Activated CD8-positive, alpha-beta memory T cell treated with anti-CD3 and anti-CD28 coated beads, Interleukin-2, amount 50 U/mL, for 4 hours (primary cell): ENCODE results near the gene ESRRA.
A peak's percentile ranks its signal among the peaks of the same experiment; 100 is the strongest.
"Not testable (repeated sequence)": the region's sequence is repeated elsewhere in the genome, so short reads cannot be mapped to it uniquely, and the experiment has no call there.

Experiments
- DNase-seq: peaks from one replicate; pipeline ENCODE4 v3.0.0-alpha.2; 2020

The ESRRA gene

DNA sequence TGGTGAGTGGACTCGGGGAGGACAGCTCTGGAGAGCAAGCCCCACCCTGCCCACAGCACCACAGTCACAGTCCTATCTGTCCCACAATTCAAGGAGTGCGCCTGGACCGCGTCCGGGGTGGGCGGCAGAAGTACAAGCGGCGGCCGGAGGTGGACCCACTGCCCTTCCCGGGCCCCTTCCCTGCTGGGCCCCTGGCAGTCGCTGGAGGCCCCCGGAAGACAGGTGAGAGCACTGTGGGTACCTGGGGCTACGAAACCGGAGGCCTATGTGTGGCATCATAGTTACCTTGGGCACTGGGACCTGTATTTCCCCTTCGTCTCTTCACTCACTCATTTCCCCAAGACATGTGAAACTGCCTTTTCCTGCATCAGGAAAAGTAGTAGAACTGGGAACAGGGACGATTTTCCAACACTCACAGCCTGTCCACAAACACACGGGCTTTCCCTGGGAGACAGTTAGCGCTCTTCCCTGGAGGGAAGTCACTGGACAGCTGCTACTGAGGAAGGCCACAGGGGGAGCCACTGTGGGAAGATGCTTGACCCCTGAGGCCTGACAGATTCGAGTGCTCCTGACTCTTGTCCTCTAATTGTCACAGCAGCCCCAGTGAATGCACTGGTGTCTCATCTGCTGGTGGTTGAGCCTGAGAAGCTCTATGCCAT lies 9.0 kb downstream of the ESRRA start:
- DNase-seq, result no peak

- no peak for DNase-seq
Observed at GRCh38 chr11:64314805-64315561, 9.7 kb downstream of the ESRRA start.

DNA sequence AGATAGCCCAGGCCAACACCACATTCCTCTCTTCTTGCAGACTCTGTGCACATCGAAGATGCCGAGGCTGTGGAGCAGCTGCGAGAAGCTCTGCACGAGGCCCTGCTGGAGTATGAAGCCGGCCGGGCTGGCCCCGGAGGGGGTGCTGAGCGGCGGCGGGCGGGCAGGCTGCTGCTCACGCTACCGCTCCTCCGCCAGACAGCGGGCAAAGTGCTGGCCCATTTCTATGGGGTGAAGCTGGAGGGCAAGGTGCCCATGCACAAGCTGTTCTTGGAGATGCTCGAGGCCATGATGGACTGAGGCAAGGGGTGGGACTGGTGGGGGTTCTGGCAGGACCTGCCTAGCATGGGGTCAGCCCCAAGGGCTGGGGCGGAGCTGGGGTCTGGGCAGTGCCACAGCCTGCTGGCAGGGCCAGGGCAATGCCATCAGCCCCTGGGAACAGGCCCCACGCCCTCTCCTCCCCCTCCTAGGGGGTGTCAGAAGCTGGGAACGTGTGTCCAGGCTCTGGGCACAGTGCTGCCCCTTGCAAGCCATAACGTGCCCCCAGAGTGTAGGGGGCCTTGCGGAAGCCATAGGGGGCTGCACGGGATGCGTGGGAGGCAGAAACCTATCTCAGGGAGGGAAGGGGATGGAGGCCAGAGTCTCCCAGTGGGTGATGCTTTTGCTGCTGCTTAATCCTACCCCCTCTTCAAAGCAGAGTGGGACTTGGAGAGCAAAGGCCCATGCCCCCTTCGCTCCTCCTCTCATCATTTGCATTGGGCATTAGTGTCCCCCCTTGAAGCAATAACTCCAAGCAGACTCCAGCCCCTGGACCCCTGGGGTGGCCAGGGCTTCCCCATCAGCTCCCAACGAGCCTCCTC lies 10.6 kb downstream of the ESRRA start:
- DNase-seq, result not testable (repeated sequence)

DNA sequence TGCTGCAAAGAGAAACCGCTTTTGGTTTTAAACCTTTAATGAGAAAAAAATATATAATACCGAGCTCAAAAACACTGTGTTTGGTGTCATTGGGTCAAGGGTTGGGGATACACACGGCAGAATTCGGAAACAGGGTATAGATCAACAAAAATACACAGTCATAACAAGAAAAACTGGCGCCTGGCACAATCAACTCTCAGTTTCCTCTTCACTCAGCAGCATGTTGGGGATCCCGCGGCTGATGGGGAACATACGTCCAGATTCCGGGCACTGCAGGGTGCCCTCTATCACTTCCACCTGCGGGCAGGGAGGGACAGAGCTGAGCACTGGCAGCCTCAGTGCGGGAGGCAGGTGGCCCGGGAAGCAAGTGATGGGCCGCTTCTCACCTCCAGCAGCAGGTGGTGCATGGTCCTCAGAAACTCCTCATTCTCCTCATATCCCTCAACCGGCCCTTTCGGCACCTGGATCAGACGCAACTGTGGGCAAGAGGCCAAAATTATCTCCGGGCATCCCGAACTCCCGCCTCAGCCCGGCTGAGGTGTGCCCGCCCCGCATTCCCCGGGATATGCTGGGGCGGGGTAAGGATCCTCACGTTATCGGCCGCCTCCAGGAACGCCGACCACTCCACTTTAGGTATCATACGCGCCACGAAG lies 11.5 kb downstream of the ESRRA start:
- DNase-seq, result no peak

DNA sequence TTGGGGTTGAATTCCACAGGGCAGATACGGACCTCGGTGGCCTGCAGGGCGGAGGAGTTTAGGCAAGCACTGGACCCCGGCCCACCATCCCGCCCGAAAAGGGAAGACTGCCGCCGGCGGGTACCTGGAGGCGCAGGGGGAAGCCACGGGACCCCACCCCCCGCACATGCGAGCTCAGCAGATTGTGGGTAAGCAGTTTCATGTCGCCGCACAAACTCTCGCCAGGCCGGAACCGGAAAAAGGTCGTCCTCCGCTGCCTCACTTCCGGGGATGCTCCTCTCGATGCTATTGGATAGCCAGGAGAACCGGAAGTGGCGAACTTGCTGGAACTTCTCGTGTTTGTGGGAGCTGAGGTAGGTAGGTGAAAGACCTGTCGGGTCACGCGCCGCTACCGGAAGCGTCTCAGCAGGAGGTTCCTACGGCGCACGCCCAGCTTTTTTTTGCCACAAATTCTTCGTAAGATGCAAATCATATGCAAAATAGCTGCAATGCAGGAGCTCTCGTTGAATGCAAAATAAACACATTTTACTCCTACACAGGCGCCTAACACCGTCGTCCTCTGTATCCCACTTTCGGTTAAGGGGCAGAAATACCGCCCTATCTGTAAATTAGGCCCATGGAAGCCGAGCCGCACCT lies 12.1 kb downstream of the ESRRA start, which contains the start of gene TRMT112:
TSS of gene TRMT112 (minus strand) at position 235 of the 636 bp plus-strand sequence. CDS start at position 202, 33 bp downstream.
- peak; percentile 89 for DNase-seq

DNA sequence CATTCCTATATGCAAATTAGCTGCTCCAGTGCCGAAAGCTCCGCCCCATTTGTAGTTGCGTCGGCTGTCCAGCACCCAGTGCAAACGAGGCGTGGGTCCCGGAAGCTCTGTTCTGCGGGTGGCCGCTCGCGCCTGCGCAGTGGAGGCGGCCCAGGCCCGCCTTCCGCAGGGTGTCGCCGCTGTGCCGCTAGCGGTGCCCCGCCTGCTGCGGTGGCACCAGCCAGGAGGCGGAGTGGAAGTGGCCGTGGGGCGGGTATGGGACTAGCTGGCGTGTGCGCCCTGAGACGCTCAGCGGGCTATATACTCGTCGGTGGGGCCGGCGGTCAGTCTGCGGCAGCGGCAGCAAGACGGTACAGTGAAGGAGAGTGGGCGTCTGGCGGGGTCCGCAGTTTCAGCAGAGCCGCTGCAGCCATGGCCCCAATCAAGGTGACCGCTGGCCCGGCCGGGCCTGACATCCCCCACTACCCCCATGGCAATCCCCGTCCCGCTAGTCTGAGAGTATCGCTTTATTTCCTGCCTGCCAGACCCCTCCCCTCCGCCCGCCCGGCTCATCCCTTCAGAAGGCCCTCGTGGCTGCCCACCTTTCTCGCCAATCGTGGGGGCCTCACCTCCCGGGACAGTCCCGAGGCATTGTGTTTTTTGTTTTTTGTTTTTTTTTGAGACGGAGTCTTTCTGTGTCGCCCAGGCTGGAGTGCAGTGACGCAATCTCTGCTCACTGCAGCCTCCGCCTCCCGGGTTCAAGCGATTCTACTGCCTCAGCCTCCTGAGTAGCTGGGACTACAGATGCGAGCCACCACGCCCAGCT lies 12.8 kb downstream of the ESRRA start, which contains the start of gene PRDX5:
TSS of gene PRDX5 (plus strand) at position 161 of the 805 bp plus-strand sequence. CDS start at position 256, 95 bp downstream.
- DNase-seq, result peak; percentile 93

DNA sequence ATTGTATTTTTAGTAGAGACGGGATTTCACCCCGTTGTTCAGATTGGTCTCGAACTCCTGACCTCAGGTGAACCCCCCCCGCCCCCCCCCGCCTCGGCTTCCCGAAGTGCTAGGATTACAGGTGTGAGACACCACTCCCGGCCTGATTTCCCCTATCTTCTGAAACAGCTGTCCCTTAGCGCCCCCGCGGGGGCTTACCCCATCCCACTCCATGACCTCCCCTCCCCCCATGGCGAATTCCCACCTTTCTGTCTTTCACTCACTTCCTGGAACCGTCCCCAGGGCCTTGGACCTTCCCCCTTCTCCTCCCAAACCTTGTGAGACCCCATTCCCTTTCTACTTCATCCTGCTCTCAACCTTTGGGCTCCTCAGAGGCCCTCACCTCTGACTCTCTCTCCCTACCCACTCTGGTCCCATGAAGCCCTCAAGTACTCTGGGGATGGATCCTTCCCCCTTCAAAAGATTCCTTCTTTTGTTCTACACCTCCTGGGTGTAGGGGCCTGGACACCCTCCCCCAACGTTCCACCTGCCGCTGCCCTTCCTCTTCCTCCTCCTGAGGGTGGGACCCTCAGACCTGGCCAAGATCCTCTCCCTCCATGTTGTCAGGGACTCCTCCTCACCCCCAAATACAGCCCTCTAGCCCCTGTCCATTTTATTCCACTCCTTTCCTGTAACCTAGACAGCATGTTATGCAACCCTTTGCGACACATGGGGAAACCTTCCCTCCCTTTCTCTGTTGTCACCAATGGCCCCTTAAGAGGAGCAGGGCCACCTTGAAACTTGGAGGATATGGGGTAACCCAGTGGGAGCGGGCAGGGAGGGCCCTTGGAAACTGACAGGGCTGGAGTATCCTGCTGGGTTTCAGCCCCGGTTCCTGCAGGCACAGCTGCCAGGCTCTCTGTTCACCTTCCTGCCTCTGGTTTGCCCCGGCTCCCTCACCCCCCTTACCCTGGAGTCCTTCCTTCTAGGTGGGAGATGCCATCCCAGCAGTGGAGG lies 13.7 kb downstream of the ESRRA start:
- DNase-seq, result no peak

- no peak for DNase-seq
Observed at GRCh38 chr11:64320556-64320955, 15.2 kb downstream of the ESRRA start.

DNA sequence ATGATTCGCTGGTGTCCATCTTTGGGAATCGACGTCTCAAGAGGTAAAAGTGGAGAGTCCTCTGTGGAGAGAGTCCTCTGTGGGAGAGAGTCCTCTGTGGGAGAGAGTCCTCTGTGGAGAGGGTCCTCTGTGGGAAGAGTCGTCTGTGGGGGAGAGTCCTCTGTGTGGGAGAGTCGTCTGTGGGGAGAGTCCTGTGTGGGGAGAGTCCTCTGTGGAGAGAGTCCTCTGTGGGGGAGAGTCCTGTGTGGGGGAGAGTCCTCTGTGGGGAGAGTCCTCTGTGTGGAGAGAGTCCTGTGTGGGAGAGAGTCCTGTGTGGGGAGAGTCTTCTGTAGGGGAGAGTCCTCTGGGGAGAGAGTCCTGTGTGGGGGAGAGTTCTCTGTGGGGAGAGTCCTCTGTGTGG lies 15.7 kb downstream of the ESRRA start:
- DNase-seq, result no peak

DNA sequence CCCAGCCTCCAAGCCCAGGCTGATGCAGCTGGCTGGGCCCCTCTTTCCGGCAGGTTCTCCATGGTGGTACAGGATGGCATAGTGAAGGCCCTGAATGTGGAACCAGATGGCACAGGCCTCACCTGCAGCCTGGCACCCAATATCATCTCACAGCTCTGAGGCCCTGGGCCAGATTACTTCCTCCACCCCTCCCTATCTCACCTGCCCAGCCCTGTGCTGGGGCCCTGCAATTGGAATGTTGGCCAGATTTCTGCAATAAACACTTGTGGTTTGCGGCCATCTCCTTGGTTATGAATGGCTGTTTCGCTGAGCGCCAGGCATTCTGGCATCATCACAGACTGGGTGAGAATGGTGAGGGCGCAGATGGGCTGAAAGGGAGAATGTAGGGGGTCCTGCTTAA lies 16.2 kb downstream of the ESRRA start:
- DNase-seq, result no peak

DNA sequence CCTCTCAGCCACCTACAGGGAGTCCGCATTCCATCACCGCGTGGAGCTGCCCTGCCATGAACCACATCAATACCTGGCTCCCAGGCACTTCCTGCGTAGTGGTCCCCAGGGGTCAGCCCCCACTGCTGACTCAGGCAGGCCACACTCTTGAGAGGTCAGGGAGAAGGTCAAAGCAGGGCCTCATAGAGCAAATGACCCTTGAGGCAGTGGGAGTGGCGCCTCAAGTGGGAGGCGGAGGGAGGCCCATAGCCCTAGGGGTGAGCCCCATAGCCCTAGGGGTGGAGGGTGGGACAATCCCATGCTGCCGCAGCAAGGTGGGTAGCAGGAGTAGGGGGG lies 17.6 kb downstream of the ESRRA start:
- DNase-seq, result no peak

DNA sequence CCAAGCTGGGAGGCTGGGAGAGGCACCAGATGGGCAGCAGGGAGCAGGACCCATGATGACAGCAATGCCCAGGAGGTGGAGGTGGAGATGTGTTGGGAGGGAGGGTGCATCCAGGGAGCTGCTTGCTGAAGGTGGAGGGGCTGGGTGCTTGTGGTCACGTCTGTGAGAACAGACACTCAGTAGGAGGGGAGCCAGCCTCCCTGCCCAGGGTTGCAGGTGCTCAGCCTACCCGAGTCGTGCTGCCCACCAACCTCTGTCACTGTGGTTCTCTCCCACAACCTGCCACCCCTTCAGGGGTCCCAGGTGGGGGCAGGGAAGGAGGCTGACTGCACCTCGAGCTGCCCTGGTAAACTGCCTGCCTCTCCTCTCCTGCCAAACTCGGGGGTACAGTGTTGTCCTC lies 18.0 kb downstream of the ESRRA start:
- DNase-seq, result no peak

GRCh38 chr11:64323984-64324383 lies 18.7 kb downstream of the ESRRA start:
- DNase-seq, result not testable (repeated sequence)

GRCh38 chr11:64324692-64325469 lies 19.6 kb downstream of the ESRRA start:
- DNase-seq, result no peak

DNA sequence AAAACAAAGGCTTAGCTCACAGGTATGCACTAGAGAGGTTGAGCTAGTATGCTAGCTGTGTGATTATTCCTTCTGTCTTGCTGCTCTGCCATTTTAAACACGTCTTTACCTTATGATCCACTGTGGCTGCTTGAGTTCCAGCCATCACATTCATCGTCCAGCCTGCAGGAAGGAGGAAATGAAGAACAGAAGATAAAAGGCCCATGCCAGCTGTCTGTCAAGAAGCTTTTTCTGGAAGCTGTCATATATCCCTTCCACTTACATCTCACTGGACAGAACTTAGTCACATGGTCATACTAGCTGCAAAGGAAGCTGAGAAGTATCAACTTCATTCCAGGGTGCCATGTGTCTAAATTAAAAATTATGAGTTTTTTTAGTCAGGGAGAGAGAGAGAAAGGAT lies 22.1 kb downstream of the ESRRA start:
- no peak for DNase-seq

DNA sequence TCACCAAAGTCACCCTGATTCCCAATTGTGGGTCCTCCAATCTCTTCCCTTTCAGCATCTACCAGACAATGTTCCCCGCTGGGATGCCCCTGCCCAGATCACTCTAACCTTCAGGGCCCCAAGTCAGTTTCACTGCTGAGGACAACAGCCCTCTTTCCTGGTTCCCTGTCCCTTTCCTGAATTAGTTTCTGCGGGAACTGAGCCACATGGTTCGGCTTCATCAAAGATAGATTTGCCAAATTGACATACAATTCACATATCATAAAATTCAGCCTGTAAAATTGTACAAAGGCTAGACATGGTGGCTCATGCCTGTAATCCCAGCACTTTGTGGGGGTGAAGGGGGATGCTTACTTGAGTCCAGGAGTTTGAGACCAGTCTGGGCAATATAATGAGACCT lies 22.7 kb downstream of the ESRRA start:
- no peak for DNase-seq

DNA sequence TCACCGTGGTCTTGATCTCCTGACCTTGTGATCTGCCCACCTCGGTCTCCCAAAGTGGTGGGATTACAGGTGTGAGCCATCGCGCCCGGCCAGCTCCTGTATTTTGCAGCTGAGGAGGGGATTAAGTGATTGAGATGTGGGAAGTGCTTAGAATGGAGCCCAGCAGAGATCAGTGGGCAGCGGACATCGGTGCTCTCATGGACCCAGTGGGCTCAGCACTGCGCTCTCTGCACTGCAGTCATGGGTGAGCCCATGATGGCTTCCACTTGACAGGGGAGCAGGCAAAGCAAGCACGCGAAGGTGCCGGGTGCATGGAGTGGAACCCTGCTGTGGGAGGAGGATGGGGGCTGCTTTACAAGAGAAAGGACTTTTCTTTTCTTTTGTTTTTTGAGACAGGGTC lies 25.6 kb downstream of the ESRRA start:
- DNase-seq, result no peak

DNA sequence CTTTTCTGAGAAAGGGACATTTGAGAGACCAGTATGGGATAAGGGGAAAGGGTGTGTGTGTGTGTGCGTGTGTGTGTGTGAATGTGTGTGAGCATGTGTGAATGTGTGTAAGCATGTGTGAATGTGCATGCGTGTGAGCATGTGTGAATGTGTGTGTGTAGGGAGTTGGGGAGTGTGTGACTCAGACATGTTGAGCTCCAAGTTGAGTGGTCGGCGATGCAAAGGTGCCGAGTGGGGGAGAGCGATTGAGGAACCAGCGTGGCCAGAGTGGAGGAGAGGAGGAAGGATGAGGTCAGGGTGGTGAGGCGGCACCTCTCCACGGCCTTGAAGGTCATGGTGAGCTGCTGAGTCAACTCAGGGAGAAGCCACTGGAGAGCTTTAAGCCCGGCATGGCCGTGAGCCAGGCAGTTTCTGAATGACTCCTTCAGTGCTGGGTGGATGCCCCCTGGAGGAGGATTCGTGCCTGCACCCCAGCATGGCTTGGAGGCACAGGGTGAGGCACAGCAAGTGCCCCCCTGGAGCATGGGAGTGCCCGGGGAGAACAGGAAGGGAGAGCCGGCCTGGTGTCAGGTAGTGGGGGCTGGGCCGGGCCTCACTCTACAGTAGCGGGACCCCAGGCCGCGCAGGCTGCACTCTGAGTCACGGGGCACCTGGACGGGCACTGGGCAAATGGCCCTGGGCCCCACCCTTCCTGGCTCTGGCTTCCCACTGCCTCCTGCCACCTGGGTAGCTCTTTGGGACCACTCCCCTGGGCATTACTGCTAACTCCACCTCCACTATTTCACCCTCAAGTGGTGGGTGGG lies 26.4 kb downstream of the ESRRA start:
- peak; percentile 77 for DNase-seq

GRCh38 chr11:64333556-64333955 lies 28.2 kb downstream of the ESRRA start:
- no peak for DNase-seq
